HL-60 (cell line): ENCODE measurements around the gene CD300LG.

Experiments used
- DNase-seq, 2 experiments: peaks; one replicate each; pipeline ENCODE4 v3.0.0-alpha.2; 2010 to 2020; ENCODE audit warnings: low read depth in 1 of 2, low spot score in 1 of 2
- H3K27ac ChIP-seq: fragments of 250-450 bp; sonication (Bioruptor Pico); replicated peaks from 2 replicates; pipeline ENCODE4 v1.5.1; 2020; ENCODE audit warnings: mild to moderate bottlenecking, moderate library complexity
- H3K27me3 ChIP-seq: fragments of 250-450 bp; sonication (Bioruptor Pico); 2 replicates; pipeline ENCODE4 v1.5.1; 2021; ENCODE audit warnings: mild to moderate bottlenecking, moderate library complexity; ENCODE audit not compliant: insufficient read depth, poor library complexity, severe bottlenecking
- H3K4me3 ChIP-seq: replicated peaks from 2 replicates; pipeline ENCODE4 v1.5.1; 2011; ENCODE audit warnings: mild to moderate bottlenecking, control low read depth, low read length; ENCODE audit not compliant: insufficient read depth
- CTCF ChIP-seq: IDR thresholded peaks from one replicate; pipeline ENCODE4 v1.5.1; 2011; ENCODE audit warnings: low read length, control low read depth, inconsistent platforms; ENCODE audit not compliant: insufficient read depth
- GABPA ChIP-seq: IDR thresholded peaks from 2 replicates; pipeline ENCODE4 v1.6.1; 2012; ENCODE audit warnings: low read depth
- POLR2AphosphoS5 ChIP-seq: IDR thresholded peaks from 2 replicates; pipeline ENCODE4 v1.6.1; 2012; ENCODE audit warnings: low read depth
- REST ChIP-seq: IDR thresholded peaks from 2 replicates; pipeline ENCODE4 v1.6.1; 2012; ENCODE audit warnings: low read depth; ENCODE audit not compliant: insufficient replicate concordance
- SPI1 ChIP-seq: IDR thresholded peaks from 2 replicates; pipeline ENCODE4 v1.6.1; 2012; ENCODE audit warnings: low read depth, mild to moderate bottlenecking, borderline replicate concordance

CD300LG gene

GRCh38 chr17:43826206-43826605 lies 20.8 kb upstream of the CD300LG start:
- peaks cover 3% of the 10 kb centered on the region for H3K27me3 ChIP-seq
- no peak overlapping the region for H3K27ac ChIP-seq
- H3K4me3 ChIP-seq, result no peak overlapping the region
- TF ChIP-seq GABPA, result no peak
- no peak for TF ChIP-seq SPI1
- no peak for TF ChIP-seq REST
- TF ChIP-seq CTCF, result no peak
- no peak for TF ChIP-seq POLR2AphosphoS5
- no peak for DNase-seq

GRCh38 chr17:43827596-43827995 lies 19.4 kb upstream of the CD300LG start:
- no peak overlapping the region for H3K4me3 ChIP-seq
- DNase-seq, result no peak
- TF ChIP-seq POLR2AphosphoS5, result no peak
- H3K27ac ChIP-seq, result no peak overlapping the region
- H3K27me3 ChIP-seq, result peaks cover 14% of the 10 kb centered on the region

- no peak for DNase-seq
- H3K4me3 ChIP-seq, result no peak overlapping the region
- H3K27ac ChIP-seq, result no peak overlapping the region
- peaks cover 25% of the 10 kb centered on the region for H3K27me3 ChIP-seq
- no peak for TF ChIP-seq SPI1
- TF ChIP-seq POLR2AphosphoS5, result no peak
- TF ChIP-seq REST, result no peak
- no peak for TF ChIP-seq GABPA
- TF ChIP-seq CTCF, result no peak
These were observed 17.2 kb upstream of the CD300LG start for GRCh38 chr17:43829738-43830137.

- peaks cover 25% of the 10 kb centered on the region for H3K27me3 ChIP-seq
- no peak for DNase-seq
- TF ChIP-seq POLR2AphosphoS5 (no peak), SPI1 (no peak), GABPA (no peak), CTCF (no peak), REST (no peak)
These were observed 16.4 kb upstream of the CD300LG start for GRCh38 chr17:43830510-43831140.

More at GRCh38 chr17:43830510-43831140, 16.4 kb upstream of the CD300LG start:
- no peak overlapping the region for H3K27ac ChIP-seq
- H3K4me3 ChIP-seq, result no peak overlapping the region
